ENCODE measurements around the gene C1QL3.

The C1QL3 gene

GRCh38 chr10:16518822-16519221 lies 2.9 kb downstream of the C1QL3 start:
- Mint-ChIP-seq H3K4me1 (peaks cover 10% of the 10 kb centered on the region), H3K27me3 (ENCODE audit: low read depth) (peaks cover 72% of the 10 kb centered on the region)

GRCh38 chr10:16510843-16511242 lies 10.8 kb downstream of the C1QL3 start:
- Mint-ChIP-seq H3K27me3 (ENCODE audit: low read depth) (no peaks in the 10 kb centered on the region), H3K27ac (no peak overlapping the region), H3K36me3 (ENCODE audit: low read depth) (no peaks in the 10 kb centered on the region), H3K9me3 (no peaks in the 10 kb centered on the region), H3K4me3 (no peak overlapping the region), H3K4me1 (no peaks in the 10 kb centered on the region)
- no peak for TF ChIP-seq CTCF (IDR thresholded peaks at IDR 0.05; ENCODE audit: unreplicated experiment in 3 of 3)

More at GRCh38 chr10:16518822-16519221, 2.9 kb downstream of the C1QL3 start:
- Mint-ChIP-seq H3K36me3 (ENCODE audit: low read depth) (no peaks in the 10 kb centered on the region), H3K27ac (no peak overlapping the region), H3K9me3 (peaks cover 3% of the 10 kb centered on the region), H3K4me3 (peak overlapping the region in 1 of 3 experiments; percentile 81)
- peak in 2 of 3 experiments; percentile 26 for TF ChIP-seq CTCF (IDR thresholded peaks at IDR 0.05; ENCODE audit: unreplicated experiment in 3 of 3)

GRCh38 chr10:16509996-16510395 lies 11.7 kb downstream of the C1QL3 start:
- H3K27me3 Mint-ChIP-seq (ENCODE audit: low read depth) = no peaks in the 10 kb centered on the region
- H3K27ac Mint-ChIP-seq = no peak overlapping the region
- H3K4me1 Mint-ChIP-seq = no peaks in the 10 kb centered on the region
- no peaks in the 10 kb centered on the region for H3K9me3 Mint-ChIP-seq
- H3K36me3 Mint-ChIP-seq (ENCODE audit: low read depth) = no peaks in the 10 kb centered on the region
- no peak for TF ChIP-seq CTCF (IDR thresholded peaks at IDR 0.05; ENCODE audit: unreplicated experiment in 3 of 3)
- H3K4me3 Mint-ChIP-seq = no peak overlapping the region

- TF ChIP-seq CTCF (IDR thresholded peaks at IDR 0.05; ENCODE audit: unreplicated experiment in 3 of 3) = no peak
- Mint-ChIP-seq H3K36me3 (ENCODE audit: low read depth) (no peaks in the 10 kb centered on the region), H3K27me3 (ENCODE audit: low read depth) (no peaks in the 10 kb centered on the region), H3K9me3 (no peaks in the 10 kb centered on the region), H3K4me3 (no peak overlapping the region), H3K27ac (no peak overlapping the region), H3K4me1 (no peaks in the 10 kb centered on the region)
Measured at GRCh38 chr10:16505161-16505560, 16.5 kb downstream of the C1QL3 start.

- Mint-ChIP-seq H3K4me3 (no peak overlapping the region), H3K9me3 (no peaks in the 10 kb centered on the region), H3K4me1 (no peaks in the 10 kb centered on the region), H3K36me3 (ENCODE audit: low read depth) (no peaks in the 10 kb centered on the region), H3K27ac (no peak overlapping the region), H3K27me3 (ENCODE audit: low read depth) (no peaks in the 10 kb centered on the region)
- no peak for TF ChIP-seq CTCF (IDR thresholded peaks at IDR 0.05; ENCODE audit: unreplicated experiment in 3 of 3)
Measured at GRCh38 chr10:16497911-16498310, 23.8 kb downstream of the C1QL3 start.

GRCh38 chr10:16493884-16494536 lies 27.7 kb downstream of the C1QL3 start:
- Mint-ChIP-seq H3K36me3 (ENCODE audit: low read depth) (peaks cover 2% of the 10 kb centered on the region), H3K9me3 (no peaks in the 10 kb centered on the region), H3K27ac (no peak overlapping the region), H3K4me3 (no peak overlapping the region), H3K4me1 (no peaks in the 10 kb centered on the region), H3K27me3 (ENCODE audit: low read depth) (no peaks in the 10 kb centered on the region)
- TF ChIP-seq CTCF (IDR thresholded peaks at IDR 0.05; ENCODE audit: unreplicated experiment in 3 of 3) = no peak
